NCI-H1930 (cell line): ENCODE results near the gene NREP.
A peak's percentile ranks its signal among the peaks of the same experiment; 100 is the strongest.

ENCODE experiments used
- DNase-seq, 2 experiments: peaks; one replicate each; lab custom pipeline; 2025; lab: John Stamatoyannopoulos, UW

NREP gene, protein sequence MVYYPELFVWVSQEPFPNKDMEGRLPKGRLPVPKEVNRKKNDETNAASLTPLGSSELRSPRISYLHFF

DNA sequence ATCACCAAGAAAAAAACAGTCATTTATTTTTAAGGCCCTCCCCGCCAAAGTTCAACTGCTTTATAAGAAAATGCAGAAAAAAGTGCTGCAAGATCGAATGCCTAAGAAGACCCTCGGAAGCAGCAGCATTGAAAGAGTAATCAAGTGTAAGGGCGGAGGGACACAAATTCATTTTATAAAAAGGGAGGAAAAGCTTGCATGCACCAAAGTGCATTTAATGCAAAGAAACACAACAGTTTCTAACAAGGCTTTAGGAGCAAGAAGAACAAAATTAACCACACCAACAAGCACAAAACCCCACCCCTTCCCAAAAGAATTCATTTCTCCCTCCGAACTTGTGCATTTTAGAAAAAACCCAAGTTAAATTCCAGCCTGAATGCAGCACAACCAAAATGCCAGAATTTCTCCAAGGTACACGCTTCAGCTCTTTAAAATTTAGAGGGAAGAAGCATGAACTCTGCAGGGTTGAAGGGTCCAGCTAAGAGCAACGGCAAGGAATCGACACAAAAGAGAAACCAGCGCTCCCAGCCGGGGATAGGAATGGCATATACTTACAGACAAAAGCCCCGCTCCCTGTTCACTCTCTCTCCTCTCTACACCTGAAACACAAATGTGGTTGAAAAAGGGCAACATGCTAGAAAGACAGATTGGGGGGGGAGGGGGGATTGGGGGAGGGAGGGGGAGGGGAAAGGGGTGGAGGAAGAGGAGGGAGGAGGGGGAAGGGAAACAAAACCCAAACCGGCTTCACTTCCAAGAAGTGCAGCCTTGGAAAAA is at the start of gene NREP:
Gene NREP, minus strand, starts transcription at position 614 of the 774 bp plus-strand sequence. CDS start 1,422 bp downstream, outside the sequence.
- peak; percentile 23 to 27 for DNase-seq

DNA sequence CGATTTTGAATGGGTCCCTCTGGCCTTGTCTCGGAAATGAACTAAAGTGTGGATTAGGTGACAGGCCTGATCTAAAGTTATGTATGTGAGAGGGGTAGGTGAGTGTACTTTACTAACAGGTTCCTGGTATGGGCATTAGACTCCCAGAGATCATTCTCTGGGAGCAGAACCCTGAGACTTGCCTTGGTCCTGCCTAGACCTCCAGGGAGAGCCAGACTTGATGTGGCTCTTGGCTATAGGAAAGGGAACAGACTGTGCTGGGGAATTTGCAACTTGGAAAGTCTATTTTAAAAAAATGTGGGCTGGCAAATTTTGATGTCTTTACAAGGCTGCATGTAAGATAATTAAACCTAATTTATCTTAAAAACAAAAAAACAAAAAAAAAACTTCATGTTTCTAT is 49.8 kb upstream of the NREP start:
- DNase-seq, result no peak

DNA sequence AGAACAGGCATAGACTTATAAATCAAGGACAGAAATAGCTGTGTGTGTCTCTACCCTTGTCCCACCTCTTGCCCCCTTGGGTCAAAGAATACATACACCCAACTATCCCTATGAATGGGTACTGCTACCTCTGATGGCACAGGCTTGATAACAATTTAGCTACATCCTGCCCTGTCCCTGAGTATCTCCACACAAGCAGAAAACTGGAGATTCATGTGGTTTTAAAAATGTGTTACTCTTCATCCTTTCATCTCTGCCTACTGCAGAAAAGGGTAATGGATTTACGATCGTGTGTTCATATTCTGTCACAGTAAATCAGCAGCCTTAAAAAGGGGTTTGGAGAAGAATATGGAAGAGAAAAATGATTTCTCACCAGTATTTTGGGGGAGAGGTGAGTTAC is 49.2 kb upstream of the NREP start:
- no peak for DNase-seq

DNA sequence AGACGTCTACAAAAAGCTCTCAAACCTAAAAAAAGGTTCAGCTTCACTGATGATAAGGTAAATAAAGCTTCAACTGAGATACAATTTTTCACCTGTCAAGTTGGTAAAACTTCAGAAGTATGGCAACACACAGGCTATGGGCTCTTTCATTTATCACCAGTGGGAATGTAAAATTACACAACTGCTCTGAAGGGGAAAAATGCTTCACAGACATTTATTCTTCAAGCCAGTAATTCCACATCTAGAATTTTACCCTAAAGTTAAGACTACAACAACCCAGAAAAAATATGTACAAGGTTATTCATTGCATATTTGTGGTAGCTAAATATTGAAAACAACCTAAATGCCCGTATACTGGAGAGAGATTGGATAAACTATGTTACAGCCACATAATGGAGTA is 48.1 kb upstream of the NREP start:
- no peak for DNase-seq

DNA sequence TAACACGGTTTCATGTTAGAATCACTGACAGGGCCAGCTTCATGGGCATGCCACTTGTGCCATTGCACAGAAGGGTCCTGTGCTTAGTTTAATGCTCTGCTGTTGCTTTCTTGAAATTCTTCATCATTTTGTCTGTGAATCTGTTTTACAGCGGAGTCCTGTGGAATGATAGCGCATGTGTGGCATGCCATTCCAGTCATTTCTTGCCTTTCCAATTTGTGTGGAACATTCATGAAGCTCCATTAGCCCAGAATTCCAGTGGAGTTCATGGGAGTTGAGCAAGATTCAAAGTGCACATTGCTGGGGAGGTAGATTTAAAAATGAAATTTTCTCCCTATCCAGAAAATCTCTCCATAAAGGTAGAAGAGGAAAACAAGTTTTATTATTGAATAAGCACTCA is 43.4 kb upstream of the NREP start:
- DNase-seq, result no peak

DNA sequence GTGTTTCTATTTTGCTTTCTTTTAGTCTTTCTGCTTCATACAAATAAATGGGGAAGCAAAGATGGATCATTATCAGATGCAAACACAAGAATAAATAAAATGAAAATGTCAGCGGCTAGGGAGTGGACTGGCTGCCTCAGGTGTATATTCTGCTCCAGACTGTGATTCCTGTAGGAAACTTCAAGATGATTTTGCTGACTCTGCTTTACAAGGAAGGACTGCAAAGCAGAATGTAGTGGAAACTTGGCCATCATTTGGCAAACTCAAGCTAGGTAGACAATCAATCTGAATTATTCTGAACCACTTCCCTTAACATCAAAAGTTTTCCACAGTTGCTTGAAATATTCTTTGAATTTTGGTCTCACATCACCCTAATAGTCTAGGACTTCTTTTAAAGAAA is 38.1 kb upstream of the NREP start:
- DNase-seq, result no peak

DNA sequence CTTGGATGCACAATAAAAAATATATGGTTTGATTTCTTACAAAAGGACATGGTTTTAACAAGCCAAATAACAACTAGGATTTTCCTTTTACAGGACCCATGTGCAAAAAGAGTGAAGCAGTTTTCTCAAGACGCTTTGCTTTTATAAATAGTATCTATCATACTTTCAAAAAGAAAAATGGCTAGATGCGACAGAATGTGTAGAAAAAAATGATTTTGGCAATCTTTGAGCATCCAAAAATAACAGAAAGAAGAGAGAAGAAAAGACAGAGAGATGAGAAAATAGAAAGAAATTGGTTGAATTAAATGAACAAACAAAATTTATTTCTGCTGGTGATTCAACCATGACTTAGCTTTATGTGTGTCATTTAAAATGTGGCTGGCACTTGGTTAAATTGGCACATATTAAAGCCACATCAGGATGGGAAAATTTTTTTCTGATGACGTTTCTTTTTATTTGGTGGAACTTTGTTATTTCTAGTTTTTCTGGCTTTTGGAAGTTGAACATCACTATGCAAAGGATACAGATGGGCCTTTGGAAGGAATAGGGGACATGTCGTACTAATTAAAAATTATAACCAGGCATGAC is 35.6 kb upstream of the NREP start:
- no peak for DNase-seq

DNA sequence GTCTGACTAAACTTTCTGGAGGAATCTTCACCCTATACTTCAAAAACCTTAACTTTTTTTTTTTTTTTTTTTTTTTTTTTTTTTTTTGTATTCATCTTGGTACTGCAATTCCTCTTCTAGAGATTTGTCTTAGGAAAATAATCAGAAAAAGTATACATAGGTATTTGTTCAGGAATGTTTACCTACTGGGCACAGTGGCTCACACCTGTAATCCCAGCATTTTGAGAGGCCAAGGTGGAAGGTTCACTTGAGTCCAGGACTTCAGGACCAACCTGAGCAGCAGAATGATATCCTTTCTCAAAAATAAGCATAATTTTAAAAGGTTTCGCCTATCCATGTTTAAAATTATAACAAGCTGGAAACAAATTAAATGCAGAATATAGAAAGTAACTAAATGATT is 33.3 kb upstream of the NREP start:
- DNase-seq, result no peak

DNA sequence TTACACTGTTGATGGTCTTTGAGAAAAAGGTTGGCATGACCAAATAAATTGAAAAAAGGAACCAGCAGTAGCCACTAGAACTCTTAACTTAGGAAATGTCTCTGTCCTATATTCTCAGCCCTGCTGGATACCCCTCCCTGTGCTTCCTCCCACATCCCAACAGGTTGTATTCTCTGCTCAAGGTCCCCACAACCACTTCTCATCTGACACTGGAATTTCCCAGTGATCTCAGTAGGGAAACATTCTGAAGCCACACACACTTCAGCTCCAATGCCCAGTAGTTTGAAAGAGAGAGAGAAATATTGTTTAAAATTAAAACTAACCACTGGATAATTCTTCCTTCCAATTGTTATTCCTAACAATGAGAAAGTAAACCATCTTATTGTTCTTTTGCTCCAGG is 30.0 kb upstream of the NREP start:
- DNase-seq, result no peak

DNA sequence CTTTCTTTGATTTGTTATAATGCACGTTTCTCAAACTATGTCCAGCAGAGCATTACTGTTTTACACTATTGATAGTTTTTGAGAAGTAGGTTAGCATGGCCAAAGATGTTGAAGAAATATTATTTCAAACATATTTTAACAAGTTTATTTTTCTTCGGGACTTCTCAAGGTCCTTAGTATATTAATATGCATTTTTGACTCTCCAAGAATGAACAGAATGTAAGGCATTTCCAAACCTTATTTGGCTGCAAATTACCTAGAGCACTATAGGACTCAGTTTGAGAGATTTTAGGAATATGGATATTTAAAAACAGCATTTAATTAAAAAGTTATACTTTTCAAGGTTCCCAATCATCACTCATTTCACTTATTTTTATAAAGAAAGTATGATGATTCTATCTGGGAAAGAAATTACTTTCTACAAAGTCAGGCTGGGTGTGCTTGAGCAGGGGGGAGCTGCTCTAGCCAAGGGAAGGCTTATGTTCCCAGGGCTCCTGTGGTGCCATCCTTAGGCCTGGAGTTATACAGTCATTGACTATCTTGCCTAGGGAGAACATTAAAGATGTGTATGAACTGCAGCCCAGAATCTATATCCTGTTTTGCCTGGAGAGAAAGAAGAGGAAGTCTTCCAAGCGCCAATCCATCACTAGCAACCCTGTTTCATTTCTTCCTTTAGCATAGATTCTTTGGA is 27.6 kb upstream of the NREP start:
- no peak for DNase-seq

DNA sequence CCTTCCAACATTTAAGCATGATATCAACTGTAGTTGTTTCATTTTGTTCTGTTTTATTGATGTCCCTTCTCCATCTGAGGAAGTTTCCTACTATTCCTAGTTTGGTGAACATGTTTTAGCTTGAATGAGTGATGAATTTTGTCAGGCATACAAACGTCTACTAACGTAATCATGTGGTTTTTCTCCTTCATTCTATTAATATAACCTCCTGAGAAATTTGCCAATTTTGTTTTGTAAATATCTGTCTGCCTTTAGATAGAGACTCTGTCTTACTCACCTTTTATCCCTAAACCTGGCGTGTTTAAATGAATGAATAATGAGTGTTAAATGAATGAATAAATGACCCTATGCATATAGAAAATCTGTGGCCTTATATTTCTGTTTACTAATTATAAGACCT is 26.5 kb upstream of the NREP start:
- no peak for DNase-seq

DNA sequence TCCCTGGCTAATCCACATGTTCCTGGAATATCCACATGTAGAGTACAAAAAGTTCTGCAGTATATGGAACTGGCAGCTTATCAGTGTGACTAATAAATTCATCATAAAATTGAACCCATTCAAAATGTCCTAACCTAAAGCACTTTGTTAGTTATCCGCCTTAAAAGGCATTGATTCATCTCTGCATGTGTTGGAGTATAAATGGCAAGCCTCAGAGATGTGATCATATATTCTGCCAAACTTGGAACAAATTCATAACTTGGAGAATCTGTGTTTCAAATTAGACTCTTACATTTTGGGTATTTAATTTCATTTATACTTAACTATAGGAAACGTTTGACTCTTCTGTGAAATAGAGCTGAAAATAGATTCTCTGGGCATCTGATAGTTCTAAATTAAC is 25.2 kb upstream of the NREP start:
- DNase-seq, result no peak

DNA sequence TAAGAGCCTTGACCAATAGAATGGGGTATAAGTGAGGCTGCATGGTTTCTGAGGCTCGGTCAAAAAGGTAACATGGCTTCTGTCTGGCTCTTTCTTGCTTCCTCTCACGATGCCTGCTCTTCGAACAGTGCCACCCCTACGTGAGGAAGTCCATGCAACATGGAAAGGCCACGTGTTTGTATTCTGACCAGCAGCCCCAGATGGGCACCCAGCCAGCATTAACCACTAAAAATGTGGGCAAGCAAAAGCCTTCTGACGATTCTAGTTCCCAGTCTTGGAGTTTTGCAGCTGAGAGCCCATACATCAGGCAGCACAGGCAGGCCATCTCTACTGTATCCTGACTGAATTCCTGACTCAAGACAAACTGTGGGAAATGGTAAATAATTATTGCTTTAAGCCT is 24.2 kb upstream of the NREP start:
- DNase-seq, result no peak

DNA sequence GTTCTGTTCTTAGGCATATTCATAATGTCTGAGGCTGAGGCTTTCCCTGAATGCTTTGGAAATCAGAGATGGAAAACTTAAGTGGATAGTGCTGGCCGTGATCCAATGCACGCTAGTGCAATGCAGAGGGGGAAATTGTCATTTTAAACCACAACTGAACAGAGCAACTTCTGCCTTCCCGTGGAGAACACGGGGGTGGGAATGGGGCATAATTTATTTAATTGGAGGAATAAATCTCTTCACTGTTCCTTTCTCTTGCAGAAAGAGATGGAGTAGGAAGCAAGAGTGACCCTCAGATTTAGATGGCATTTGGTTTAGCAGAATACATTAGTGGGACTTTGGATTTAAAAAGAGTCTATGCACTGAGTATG is 22.9 kb upstream of the NREP start:
- DNase-seq, result no peak

DNA sequence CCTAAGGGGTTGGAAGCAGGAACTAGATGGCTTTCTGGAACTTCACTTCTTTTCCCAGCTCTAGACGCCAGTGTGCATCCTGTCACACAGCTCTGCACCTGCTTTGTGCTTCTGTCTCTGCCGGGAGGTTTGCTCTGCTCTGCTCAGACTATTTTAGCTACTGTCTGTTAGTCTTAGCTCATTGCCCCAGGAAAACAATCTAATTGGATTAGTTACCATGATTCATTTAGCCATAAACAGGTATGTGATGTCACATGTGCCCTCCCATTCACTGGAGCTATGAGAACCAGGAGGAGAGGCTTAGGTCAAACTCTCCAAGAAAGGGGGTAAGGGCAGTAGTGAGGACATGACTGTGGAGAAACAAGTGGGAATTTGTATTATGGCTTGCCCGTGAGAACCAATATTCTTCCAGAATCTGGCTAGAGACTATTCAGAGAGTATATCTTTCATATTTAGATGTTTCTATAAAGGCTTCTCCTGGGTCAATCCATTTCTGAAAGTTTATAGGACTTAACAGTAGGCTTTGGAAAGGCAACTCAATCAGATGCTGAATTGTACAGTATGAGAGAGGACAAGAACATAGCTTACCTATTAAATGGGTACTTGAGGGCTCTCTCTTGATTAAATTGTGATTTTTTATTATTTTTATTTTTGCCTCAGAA is 22.4 kb upstream of the NREP start:
- no peak for DNase-seq

DNA sequence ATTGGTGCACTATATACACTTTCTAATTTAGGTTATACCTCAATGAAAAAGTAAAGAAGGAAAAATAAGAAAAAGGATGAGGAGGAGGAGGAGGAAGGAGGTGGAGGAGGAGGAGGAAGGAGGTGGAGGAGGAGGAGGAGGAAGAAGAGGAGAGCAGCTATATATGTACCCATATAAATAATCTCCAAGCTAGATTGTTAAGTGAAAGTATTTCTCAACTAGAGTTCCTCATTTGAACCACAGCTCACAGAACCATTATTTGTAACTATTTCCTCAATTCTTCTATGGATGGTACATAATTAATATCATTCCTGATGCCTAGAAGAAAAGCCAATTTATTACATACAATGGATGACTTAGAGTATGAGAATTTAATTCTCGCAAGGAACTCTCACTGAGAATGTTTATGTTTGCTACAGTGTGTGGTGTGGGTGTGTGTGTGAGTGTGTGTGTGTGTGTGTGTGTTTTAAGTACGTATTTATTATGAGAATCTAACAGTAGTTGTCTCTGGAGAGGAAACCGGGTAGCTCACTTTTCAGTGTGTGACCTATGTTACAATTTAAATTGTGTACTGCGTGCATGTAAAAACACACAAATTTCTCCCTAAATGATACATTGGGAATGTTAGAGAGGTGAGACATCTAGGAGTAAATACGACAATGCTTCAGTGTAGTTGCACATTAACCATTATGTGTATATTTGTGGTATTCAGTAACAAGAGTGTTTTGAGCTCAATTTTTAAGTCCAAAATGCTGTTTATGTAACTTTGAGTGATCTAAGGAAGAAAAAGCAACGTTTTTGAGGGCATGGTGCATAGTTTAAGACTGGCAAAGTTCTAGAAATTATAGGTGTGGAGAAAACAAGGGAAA is 20.2 kb upstream of the NREP start:
- no peak for DNase-seq

DNA sequence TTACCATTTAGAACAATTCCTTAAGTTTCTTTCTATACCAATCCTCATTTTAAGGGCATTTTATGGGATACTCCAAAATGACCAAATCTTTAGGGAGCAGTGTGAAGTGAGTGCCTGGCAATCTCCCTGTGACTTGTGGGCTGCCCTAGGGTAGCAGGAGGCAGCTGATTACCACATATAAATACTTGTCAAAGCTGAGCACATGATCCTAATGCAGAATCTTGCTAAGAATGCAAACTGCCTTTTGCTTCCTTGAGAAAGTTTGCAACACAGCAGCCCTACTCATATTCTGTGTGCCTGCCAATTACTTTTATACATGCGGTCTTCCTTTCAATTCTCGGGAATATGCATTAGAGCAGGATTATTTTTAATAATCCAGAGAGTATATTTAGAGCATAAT is 18.2 kb upstream of the NREP start:
- DNase-seq, result no peak

DNA sequence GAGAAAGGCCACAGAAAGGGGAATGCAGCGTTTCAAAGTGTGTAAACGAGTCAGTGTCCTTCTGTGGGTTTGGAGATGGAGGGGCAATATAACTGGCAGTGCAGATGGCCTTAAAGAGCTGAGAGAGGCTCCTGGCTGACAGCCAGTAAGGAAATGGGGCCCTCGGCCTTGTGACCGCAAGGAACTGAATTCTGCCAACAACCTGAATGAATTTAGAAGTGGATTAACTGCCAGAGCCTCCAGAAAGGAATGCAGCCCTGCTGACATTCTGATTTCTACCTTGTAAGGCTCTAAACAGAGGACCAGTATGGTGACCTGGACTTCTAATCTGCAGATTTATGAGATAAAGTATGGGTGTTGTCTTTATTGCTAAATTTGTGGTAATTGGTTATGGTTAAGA is 17.5 kb upstream of the NREP start:
- no peak for DNase-seq

DNA sequence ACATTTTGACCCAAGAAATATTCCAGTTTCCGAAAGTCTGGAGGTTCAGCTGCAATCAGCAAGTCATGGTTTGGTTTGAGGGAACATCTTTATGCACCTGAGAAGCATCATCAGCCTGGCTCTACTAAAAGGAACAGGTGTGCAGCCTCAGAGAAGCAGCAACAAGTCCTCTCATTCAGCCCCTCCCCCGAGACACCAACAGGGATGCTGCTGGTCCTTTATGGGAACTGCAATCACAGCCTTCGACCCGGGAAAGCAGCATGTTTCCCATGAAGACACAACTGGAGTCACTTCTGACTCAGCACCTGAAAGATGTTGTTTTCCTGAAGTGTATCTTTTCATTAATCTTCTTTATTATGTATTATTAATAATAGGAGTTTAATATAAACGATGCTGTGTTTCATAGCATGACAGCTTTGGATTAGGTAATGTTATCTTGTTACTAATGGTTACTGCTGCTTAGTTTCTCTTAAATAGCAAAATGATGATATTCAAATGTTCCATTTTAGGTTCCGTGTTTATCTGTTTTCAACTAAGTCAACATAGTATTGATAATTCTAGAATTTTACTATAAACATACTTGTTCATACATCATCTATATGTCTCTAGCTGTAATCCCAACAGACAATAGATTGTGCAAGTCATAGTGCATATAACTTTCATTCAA is 15.6 kb upstream of the NREP start:
- no peak for DNase-seq

DNA sequence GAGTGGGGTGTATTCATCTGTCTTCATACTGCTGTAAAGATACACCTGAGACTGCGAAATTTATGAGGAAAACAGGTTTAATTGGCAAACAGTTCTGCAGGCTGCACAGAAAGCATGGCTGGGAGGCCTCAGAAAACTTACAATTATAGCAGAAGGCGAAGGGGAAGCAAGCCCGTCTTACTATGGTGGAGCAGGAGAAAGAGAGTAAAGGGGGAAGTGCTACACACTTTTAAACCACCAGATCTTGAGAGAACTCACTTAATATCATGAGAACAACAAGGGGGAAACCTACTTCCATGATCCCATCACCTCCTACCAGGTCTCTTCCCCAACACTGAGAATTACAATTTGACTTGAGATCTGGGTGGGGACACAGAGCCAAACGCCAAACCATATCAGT is 12.5 kb upstream of the NREP start:
- DNase-seq, result no peak
